HepG2 (cell line): ENCODE data around the gene CHRD.

Experiments used
- ATF1 ChIP-seq: IDR thresholded peaks from 2 replicates; pipeline ENCODE4 v1.6.1; 2016; ENCODE audit warnings: mild to moderate bottlenecking, control low read depth
- GABPA ChIP-seq, 2 experiments: IDR thresholded peaks; 2 replicates each; pipeline ENCODE4 v1.6.1; 2011 to 2016; ENCODE audit warnings: low read depth in 2 of 2, low read length in 1 of 2, missing biosample characterization in 1 of 2, missing genetic modification characterization in 1 of 2
- GLMP ChIP-seq: sonication (generic); formaldehyde crosslinking; IDR thresholded peaks from 2 replicates; pipeline ENCODE4 v1.9.0; 2021; ENCODE audit warnings: missing genetic modification reagents, mild to moderate bottlenecking, borderline replicate concordance
- HDAC6 ChIP-seq: fragments of 200-600 bp; sonication (generic); IDR thresholded peaks from 2 replicates; pipeline ENCODE4 v1.7.0; 2017; ENCODE audit warnings: mild to moderate bottlenecking, antibody characterized with exemption, low read length, low read depth
- JUND ChIP-seq: sonication (generic); formaldehyde crosslinking; IDR thresholded peaks from 2 replicates; pipeline ENCODE4 v1.8.0; 2022; ENCODE audit warnings: mild to moderate bottlenecking, missing genetic modification reagents
- SP1 ChIP-seq, 2 experiments: fragments of 450-650 bp in 1 of 2; sonication (generic) in 1 of 2; formaldehyde crosslinking in 1 of 2; IDR thresholded peaks; 2 replicates each; pipeline versions ENCODE4 v1.4.0 to v1.6.1; 2016 to 2020; ENCODE audit warnings: missing genetic modification reagents in 1 of 2
- SRF ChIP-seq: IDR thresholded peaks from 2 replicates; pipeline ENCODE4 v1.6.1; 2011; ENCODE audit warnings: mild to moderate bottlenecking, low read depth, low read length, moderate library complexity
- ZNF7 ChIP-seq: IDR thresholded peaks from 2 replicates; pipeline ENCODE4 v1.6.1; 2016; ENCODE audit warnings: missing biosample characterization, missing genetic modification reagents
- TF ChIP-seq, protein P1 (sequence below): sonication (generic); formaldehyde crosslinking; IDR thresholded peaks from 2 replicates; pipeline ENCODE4 v1.5.1; 2020; ENCODE audit warnings: missing genetic modification reagents, mild to moderate bottlenecking, borderline replicate concordance
- TF ChIP-seq, protein P2 (sequence below): sonication (generic); formaldehyde crosslinking; IDR thresholded peaks from 2 replicates; pipeline ENCODE4 v1.4.0; 2020; ENCODE audit warnings: mild to moderate bottlenecking, missing genetic modification reagents, borderline replicate concordance
- TF ChIP-seq, protein P3 (sequence below): sonication (generic); formaldehyde crosslinking; IDR thresholded peaks from 2 replicates; pipeline ENCODE4 v1.5.0; 2020; ENCODE audit warnings: mild to moderate bottlenecking, missing genetic modification reagents, moderate library complexity

GRCh38 chr3:184350618-184351017 lies 29.2 kb upstream of the CHRD start:
- TF ChIP-seq, protein P1, sequence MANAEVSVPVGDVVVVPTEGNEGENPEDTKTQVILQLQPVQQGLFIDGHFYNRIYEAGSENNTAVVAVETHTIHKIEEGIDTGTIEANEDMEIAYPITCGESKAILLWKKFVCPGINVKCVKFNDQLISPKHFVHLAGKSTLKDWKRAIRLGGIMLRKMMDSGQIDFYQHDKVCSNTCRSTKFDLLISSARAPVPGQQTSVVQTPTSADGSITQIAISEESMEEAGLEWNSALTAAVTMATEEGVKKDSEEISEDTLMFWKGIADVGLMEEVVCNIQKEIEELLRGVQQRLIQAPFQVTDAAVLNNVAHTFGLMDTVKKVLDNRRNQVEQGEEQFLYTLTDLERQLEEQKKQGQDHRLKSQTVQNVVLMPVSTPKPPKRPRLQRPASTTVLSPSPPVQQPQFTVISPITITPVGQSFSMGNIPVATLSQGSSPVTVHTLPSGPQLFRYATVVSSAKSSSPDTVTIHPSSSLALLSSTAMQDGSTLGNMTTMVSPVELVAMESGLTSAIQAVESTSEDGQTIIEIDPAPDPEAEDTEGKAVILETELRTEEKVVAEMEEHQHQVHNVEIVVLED (CRISPR knock-in tag), result no peak
- no peak for TF ChIP-seq ATF1 (CRISPR knock-in tag)
- TF ChIP-seq GABPA (IDR thresholded peaks at IDR 0.05; ENCODE audit: low read depth, low read length), result no peak
- no peak for TF ChIP-seq GABPA (CRISPR knock-in tag; IDR thresholded peaks at IDR 0.05; ENCODE audit: low read depth)
- TF ChIP-seq HDAC6, result no peak
- no peak for TF ChIP-seq GLMP (CRISPR knock-in tag)
- TF ChIP-seq, protein P2, sequence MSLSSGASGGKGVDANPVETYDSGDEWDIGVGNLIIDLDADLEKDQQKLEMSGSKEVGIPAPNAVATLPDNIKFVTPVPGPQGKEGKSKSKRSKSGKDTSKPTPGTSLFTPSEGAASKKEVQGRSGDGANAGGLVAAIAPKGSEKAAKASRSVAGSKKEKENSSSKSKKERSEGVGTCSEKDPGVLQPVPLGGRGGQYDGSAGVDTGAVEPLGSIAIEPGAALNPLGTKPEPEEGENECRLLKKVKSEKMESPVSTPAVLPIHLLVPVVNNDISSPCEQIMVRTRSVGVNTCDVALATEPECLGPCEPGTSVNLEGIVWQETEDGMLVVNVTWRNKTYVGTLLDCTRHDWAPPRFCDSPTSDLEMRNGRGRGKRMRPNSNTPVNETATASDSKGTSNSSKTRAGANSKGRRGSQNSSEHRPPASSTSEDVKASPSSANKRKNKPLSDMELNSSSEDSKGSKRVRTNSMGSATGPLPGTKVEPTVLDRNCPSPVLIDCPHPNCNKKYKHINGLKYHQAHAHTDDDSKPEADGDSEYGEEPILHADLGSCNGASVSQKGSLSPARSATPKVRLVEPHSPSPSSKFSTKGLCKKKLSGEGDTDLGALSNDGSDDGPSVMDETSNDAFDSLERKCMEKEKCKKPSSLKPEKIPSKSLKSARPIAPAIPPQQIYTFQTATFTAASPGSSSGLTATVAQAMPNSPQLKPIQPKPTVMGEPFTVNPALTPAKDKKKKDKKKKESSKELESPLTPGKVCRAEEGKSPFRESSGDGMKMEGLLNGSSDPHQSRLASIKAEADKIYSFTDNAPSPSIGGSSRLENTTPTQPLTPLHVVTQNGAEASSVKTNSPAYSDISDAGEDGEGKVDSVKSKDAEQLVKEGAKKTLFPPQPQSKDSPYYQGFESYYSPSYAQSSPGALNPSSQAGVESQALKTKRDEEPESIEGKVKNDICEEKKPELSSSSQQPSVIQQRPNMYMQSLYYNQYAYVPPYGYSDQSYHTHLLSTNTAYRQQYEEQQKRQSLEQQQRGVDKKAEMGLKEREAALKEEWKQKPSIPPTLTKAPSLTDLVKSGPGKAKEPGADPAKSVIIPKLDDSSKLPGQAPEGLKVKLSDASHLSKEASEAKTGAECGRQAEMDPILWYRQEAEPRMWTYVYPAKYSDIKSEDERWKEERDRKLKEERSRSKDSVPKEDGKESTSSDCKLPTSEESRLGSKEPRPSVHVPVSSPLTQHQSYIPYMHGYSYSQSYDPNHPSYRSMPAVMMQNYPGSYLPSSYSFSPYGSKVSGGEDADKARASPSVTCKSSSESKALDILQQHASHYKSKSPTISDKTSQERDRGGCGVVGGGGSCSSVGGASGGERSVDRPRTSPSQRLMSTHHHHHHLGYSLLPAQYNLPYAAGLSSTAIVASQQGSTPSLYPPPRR, result no peak
- no peak for TF ChIP-seq JUND (CRISPR knock-in tag)
- TF ChIP-seq SP1 (IDR thresholded peaks at IDR 0.05), result no peak
- TF ChIP-seq SP1 (CRISPR knock-in tag; IDR thresholded peaks at IDR 0.05), result no peak
- TF ChIP-seq, protein P3, sequence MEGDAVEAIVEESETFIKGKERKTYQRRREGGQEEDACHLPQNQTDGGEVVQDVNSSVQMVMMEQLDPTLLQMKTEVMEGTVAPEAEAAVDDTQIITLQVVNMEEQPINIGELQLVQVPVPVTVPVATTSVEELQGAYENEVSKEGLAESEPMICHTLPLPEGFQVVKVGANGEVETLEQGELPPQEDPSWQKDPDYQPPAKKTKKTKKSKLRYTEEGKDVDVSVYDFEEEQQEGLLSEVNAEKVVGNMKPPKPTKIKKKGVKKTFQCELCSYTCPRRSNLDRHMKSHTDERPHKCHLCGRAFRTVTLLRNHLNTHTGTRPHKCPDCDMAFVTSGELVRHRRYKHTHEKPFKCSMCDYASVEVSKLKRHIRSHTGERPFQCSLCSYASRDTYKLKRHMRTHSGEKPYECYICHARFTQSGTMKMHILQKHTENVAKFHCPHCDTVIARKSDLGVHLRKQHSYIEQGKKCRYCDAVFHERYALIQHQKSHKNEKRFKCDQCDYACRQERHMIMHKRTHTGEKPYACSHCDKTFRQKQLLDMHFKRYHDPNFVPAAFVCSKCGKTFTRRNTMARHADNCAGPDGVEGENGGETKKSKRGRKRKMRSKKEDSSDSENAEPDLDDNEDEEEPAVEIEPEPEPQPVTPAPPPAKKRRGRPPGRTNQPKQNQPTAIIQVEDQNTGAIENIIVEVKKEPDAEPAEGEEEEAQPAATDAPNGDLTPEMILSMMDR (CRISPR knock-in tag), result no peak
- TF ChIP-seq ZNF7 (CRISPR knock-in tag), result no peak
- no peak for TF ChIP-seq SRF
